ENCODE data around the gene TAF4. TPM values are rescaled to one million over a fixed set of nuclear protein-coding genes. Genes with fewer than 3 reads are reported as not detected.

Gene TAF4
- total RNA-seq, 1 donor from 2014 or later = 21.2 TPM

GRCh38 chr20:61924858-61925554 lies 140.7 kb downstream of the TAF4 start:
- DNase-seq (ENCODE audit: extremely low read depth, low read depth, low spot score) = no peak

Other genes with a start within 250 kb of the TAF4 start
- gene LSM14B, start 56.6 kb upstream of the TAF4 start, total RNA-seq = 23.1 and 25.0 TPM in 2 replicates
- 422 and 425 TPM in 2 replicates for gene PSMA7, start 77.5 kb upstream of the TAF4 start, total RNA-seq
- 16.1 and 17.1 TPM in 2 replicates for gene SS18L1, start 77.9 kb upstream of the TAF4 start, total RNA-seq
- 17.8 and 26.4 TPM in 2 replicates for gene MTG2, start 117.1 kb upstream of the TAF4 start, total RNA-seq
- not detected in 2 replicates for gene HRH3, start 154.4 kb upstream of the TAF4 start, total RNA-seq
- gene OSBPL2, start 172.6 kb upstream of the TAF4 start, total RNA-seq = 19.9 and 25.8 TPM in 2 replicates
- 197 and 227 TPM in 2 replicates for gene ADRM1, start 237.1 kb upstream of the TAF4 start, total RNA-seq

Data from glomerular endothelial cell (primary cell).